Ramos (cell line): ENCODE measurements around the gene LTN1.
"Not testable (repeated sequence)": the region's sequence is repeated elsewhere in the genome, so short reads cannot be mapped to it uniquely, and the experiment has no call there.

Experiments
- in situ Hi-C: fragments of 300-500 bp; cut with MboI; formaldehyde crosslinking; loops from one replicate; pipeline ENCODE4 v1.14.3; 2022; ENCODE audit warnings: low sequenced_read_pairs; ENCODE audit not compliant: unreplicated experiment

Gene LTN1

GRCh38 chr21:28936721-28937120 is 56.0 kb downstream of the LTN1 start:
- in situ Hi-C loops, result no loop called here

- in situ Hi-C loops, result no loop called here
These were observed 56.6 kb downstream of the LTN1 start for GRCh38 chr21:28936036-28936435.

GRCh38 chr21:28932717-28933116 is 60.0 kb downstream of the LTN1 start:
- in situ Hi-C loops, result no loop called here

GRCh38 chr21:28931708-28932372 is 60.8 kb downstream of the LTN1 start:
- in situ Hi-C loops, result not testable (repeated sequence)

- in situ Hi-C loops, result no loop called here
These were observed 63.9 kb downstream of the LTN1 start for GRCh38 chr21:28928578-28929420.

GRCh38 chr21:28927130-28927529 is 65.5 kb downstream of the LTN1 start:
- in situ Hi-C loops, result no loop called here

GRCh38 chr21:28923439-28923975 is 69.2 kb downstream of the LTN1 start:
- in situ Hi-C loops, result no loop called here

GRCh38 chr21:28922368-28922767 is 70.3 kb downstream of the LTN1 start:
- in situ Hi-C loops, result no loop called here

GRCh38 chr21:28916150-28916893 is 76.4 kb downstream of the LTN1 start:
- in situ Hi-C loops, result no loop called here

- in situ Hi-C loops, result no loop called here
These were observed 79.6 kb downstream of the LTN1 start for GRCh38 chr21:28913071-28913470.

- in situ Hi-C loops, result no loop called here
These were observed 82.3 kb downstream of the LTN1 start for GRCh38 chr21:28910280-28910887.

- in situ Hi-C loops, result no loop called here
These were observed 84.3 kb downstream of the LTN1 start for GRCh38 chr21:28908351-28908750.

- in situ Hi-C loops, result no loop called here
These were observed 85.8 kb downstream of the LTN1 start for GRCh38 chr21:28906841-28907240.

GRCh38 chr21:28906236-28906635 is 86.4 kb downstream of the LTN1 start:
- in situ Hi-C loops, result no loop called here

- in situ Hi-C loops, result no loop called here
These were observed 87.7 kb downstream of the LTN1 start for GRCh38 chr21:28904961-28905435.

GRCh38 chr21:28903448-28903847 is 89.2 kb downstream of the LTN1 start:
- in situ Hi-C loops, result no loop called here

- in situ Hi-C loops, result no loop called here
These were observed 92.2 kb downstream of the LTN1 start for GRCh38 chr21:28900481-28900880.

GRCh38 chr21:28899744-28900143 is 92.9 kb downstream of the LTN1 start:
- in situ Hi-C loops, result no loop called here

- in situ Hi-C loops, result no loop called here
These were observed 93.5 kb downstream of the LTN1 start for GRCh38 chr21:28899220-28899619.

- in situ Hi-C loops, result no loop called here
These were observed 99.0 kb downstream of the LTN1 start for GRCh38 chr21:28893687-28894086.
